Measurements from ENCODE around the gene LRMDA.

LRMDA gene

GRCh38 chr10:75476985-75477384, 45.6 kb downstream of the LRMDA start:
- no peak for TF ChIP-seq CTCF (IDR thresholded peaks at IDR 0.05)

GRCh38 chr10:75477680-75478079, 46.3 kb downstream of the LRMDA start:
- no peak for TF ChIP-seq CTCF (IDR thresholded peaks at IDR 0.05)

DNA sequence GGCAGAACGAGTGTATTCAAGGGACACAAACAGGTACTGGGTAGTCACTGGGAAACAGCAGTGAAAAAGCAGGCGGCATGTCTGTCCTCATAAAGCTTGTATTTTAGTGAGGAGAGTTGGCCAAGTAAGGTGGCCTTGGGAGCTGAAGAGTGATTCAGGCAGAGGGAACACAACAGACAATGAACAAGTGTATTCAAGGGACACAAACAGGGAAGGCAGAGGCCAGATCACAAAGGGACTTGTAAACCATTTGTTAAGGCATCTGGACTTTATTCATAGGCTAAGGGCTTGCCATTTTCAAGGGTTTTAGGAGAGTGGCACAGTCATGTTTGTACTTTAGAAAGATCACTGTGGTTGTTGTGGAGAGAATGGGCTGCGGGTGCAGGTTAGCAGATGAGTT, 49.0 kb downstream of the LRMDA start:
- no peak for TF ChIP-seq CTCF (IDR thresholded peaks at IDR 0.05)

DNA sequence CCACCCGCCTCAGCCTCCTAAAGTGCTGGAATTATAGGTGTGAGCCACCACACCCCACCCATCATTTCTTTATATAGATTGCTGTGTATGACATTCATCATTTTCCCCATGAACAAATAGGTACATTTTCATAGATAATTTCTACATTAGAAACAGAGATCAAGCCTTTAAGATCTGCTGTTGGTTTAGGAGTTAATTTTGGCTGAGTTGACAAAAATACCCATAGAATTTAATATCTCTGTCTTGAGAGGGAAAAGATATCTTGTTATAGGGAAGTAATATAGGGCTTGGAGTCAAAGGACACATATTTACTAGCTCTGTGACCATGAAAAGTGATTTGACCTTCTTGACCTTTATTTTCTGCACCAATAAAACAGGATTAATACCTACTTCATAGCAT, 51.8 kb downstream of the LRMDA start:
- TF ChIP-seq CTCF (IDR thresholded peaks at IDR 0.05) = no peak

- TF ChIP-seq CTCF (IDR thresholded peaks at IDR 0.05) = no peak
Observed at GRCh38 chr10:75484717-75485116, 53.3 kb downstream of the LRMDA start.

DNA sequence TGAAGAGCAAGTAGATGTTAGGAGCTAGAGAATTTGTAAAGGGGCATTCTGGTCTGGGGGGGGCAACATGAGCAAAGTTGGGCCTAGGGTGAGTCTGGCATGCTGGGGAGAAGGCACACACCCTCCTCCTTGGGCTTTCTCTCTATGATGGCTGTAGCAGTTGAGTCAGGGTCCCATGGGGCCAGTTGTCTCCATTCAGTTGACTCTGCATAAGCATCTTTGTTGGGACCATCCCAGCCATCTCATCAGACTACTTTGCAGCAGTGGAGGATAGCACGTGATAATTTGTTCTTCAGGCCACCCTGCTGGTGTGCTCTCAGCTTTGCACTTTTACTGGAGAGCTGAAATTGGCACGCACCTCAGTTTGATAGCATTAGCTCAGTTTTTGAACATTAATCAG, 55.2 kb downstream of the LRMDA start:
- no peak for TF ChIP-seq CTCF (IDR thresholded peaks at IDR 0.05)

DNA sequence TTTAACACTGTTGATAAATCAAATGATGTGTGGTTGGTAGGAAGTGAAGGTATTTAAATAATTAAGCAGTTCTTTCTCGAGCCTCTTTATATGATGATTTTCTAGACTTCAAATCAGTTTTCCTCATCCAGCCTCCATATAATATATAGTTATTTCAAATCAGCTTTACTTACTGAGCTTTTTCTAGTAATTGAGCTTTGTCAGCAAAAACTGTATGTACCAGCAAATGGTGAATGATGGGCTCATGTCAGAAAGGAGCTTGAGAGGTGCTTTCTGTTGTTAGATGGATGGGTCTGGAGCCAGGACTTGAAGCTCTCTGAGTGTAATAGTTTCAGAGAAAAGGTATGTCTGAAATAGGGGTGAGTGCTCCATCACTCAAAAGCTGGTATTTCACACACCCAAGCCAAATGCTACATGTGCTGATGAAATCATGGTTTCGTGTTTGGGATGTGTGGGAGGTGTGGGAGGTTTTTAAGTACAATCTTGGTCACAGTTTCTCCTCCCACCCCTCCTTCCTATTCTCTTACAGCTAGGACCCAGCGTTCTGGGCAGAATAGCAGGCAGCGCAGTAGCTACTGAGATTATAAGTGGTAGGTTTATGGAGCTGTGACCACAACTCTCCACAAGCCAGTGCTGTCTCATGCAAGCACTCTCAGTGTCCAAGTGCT, 55.8 kb downstream of the LRMDA start:
- TF ChIP-seq CTCF (IDR thresholded peaks at IDR 0.05) = no peak

GRCh38 chr10:75487755-75488125, 56.3 kb downstream of the LRMDA start:
- TF ChIP-seq CTCF (IDR thresholded peaks at IDR 0.05) = no peak
